Naive thymus-derived CD4-positive, alpha-beta T cell (primary cell): ENCODE data around the gene STEAP3. TPM values are rescaled to one million over a fixed set of nuclear protein-coding genes. Genes with fewer than 3 reads are reported as not detected.

Experiments used
- ATAC-seq: fragments of 150-1000 bp; cut with Tn5 transposase; 2 replicates; pipeline ENCODE4 v1.10.0; 2021; ENCODE audit warnings: mild to moderate bottlenecking, moderate library complexity
- CTCF ChIA-PET: fragments of 350-600 bp; sonication (Branson Sonifier 250); formaldehyde crosslinking; loops from one replicate; lab custom pipeline; 2021; ENCODE audit warnings: antibody characterized with exemption; lab: Charles Lee
- POLR2A ChIA-PET: fragments of 350-600 bp; sonication (Branson Sonifier 250); formaldehyde crosslinking; loops from one replicate; lab custom pipeline; 2021; ENCODE audit warnings: antibody characterized with exemption, inconsistent platforms; lab: Charles Lee
- DNase-seq, 9 donors: peaks; one replicate each; pipeline versions ENCODE4 v3.0.0 to v3.0.0-alpha.2; 2020 to 2022; ENCODE audit warnings: mixed read lengths in 1 of 9
- H3K27ac ChIP-seq: one replicate; pipeline ENCODE4 v1.7.0; 2013; ENCODE audit warnings: mild to moderate bottlenecking, low read depth, low read length, moderate library complexity
- H3K27me3 ChIP-seq, 2 donors: one replicate each; pipeline ENCODE4 v1.7.0; 2013; ENCODE audit warnings: low read length in 2 of 2, mild to moderate bottlenecking in 2 of 2, moderate library complexity in 2 of 2; ENCODE audit not compliant: control insufficient read depth in 2 of 2, insufficient read depth in 2 of 2
- H3K36me3 ChIP-seq, 3 experiments: 1 replicate in 2 of 3; 2 replicates in 1 of 3; pipeline ENCODE4 v1.7.0; 2013; ENCODE audit warnings: low read length in 3 of 3, mild to moderate bottlenecking in 3 of 3, moderate library complexity in 1 of 3; ENCODE audit not compliant: insufficient read depth in 3 of 3, control insufficient read depth in 2 of 3
- H3K4me1 ChIP-seq, 2 donors: one replicate each; pipeline ENCODE4 v1.7.0; 2013; ENCODE audit warnings: low read length in 2 of 2, mild to moderate bottlenecking in 2 of 2, moderate library complexity in 1 of 2; ENCODE audit not compliant: control insufficient read depth in 2 of 2, insufficient read depth in 2 of 2
- H3K4me3 ChIP-seq: 2 replicates; pipeline ENCODE4 v1.7.0; 2013; ENCODE audit warnings: mild to moderate bottlenecking, low read length
- H3K9me3 ChIP-seq, 3 experiments: 1 replicate in 2 of 3; 2 replicates in 1 of 3; pipeline ENCODE4 v1.7.0; 2013; ENCODE audit warnings: low read length in 3 of 3; ENCODE audit not compliant: control insufficient read depth in 2 of 3
- H3K27ac Mint-ChIP-seq, 9 donors: one replicate each; pipeline ENCODE4 v1.8.0; 2020 to 2022; ENCODE audit warnings: mixed read lengths in 9 of 9, mild to moderate bottlenecking in 8 of 9, moderate library complexity in 5 of 9, inconsistent platforms in 2 of 9
- H3K27me3 Mint-ChIP-seq, 5 donors: one replicate each; pipeline ENCODE4 v1.8.0; 2021 to 2022; ENCODE audit warnings: mixed read lengths in 5 of 5, mild to moderate bottlenecking in 1 of 5
- H3K36me3 Mint-ChIP-seq, 5 donors: one replicate each; pipeline ENCODE4 v1.8.0; 2020 to 2022; ENCODE audit warnings: mixed read lengths in 5 of 5, mild to moderate bottlenecking in 3 of 5, inconsistent platforms in 1 of 5
- H3K4me1 Mint-ChIP-seq, 7 donors: one replicate each; pipeline ENCODE4 v1.8.0; 2020 to 2022; ENCODE audit warnings: mixed read lengths in 7 of 7, mild to moderate bottlenecking in 3 of 7, inconsistent platforms in 1 of 7
- H3K4me3 Mint-ChIP-seq, 10 donors: one replicate each; pipeline ENCODE4 v1.8.0; 2020 to 2022; ENCODE audit warnings: mild to moderate bottlenecking in 10 of 10, mixed read lengths in 10 of 10, moderate library complexity in 6 of 10, inconsistent platforms in 2 of 10
- H3K9me3 Mint-ChIP-seq, 11 donors: one replicate each; pipeline ENCODE4 v1.8.0; 2020 to 2022; ENCODE audit warnings: mixed read lengths in 11 of 11, mild to moderate bottlenecking in 4 of 11, inconsistent platforms in 1 of 11, moderate library complexity in 1 of 11
- intact Hi-C, 2 donors: fragments of 100-400 bp; cut with micrococcal nuclease; formaldehyde crosslinking; loops; one replicate each; pipeline ENCODE4 v1.15.1; 2023
- polyA plus RNA-seq, 2 donors: library from polyadenylated mRNA; unstranded; fragments of 300-500 nt; fragmentation: Illumina TruSeq; gene quantifications; one replicate each; pipeline ENCODE4 v1.2.3, GENCODE V29; 2021
- total RNA-seq, 6 experiments: library from RNA in 5 of 6; stranded (reverse) in 5 of 6; gene quantifications; 1 replicate in 5 of 6; 2 replicates in 1 of 6; pipeline ENCODE4 v1.2.3 and lab custom pipeline; 2021 to 2026

The STEAP3 gene
- total and polyA plus RNA-seq, 7 experiments from 2014 or later = 0.10 to 1.9 (median 0.16) TPM; not detected in 2

DNA sequence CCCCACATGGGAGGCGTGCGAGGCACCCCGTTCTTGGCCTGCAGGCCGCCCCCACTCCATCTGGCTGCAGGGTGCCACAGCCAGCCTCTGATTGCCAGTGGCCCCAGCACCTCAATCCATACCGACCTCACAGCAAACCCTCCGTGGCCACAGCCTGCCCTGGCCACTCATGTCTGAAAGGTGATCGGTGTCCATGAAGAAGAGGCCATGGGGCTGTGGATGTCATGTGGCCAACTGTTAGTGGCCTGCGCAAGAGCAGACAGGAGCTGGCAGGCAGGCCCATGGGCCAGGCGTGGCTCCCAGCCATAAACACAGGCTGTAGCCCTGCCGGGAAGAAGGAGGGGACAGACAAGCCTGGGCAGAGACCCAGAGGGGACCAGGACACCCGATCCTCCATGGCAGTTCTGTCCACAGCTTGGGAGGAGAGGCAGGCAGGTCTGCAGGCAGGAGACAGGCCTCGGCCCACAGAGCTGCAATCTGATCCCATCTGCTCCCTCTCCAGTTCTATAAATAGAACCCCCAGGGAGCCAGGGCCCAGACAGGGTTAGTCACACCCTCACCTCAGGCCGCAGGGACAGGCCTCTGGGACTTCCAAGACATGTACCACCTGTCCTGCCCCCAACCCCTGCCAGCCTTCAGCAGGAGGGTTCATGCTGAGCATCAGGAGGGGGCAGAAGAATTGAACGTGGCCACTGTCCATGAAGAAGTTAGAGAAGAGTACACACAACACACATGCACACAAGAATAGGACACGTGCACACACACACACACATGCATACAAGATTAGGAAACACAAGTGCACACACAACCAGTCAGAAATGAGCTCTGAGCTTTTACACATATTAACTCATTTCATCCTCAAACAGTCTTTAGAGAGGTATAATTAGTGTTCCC is 16.9 kb downstream of the STEAP3 start:
- no peaks in the 10 kb centered on the region for H3K9me3 Mint-ChIP-seq
- no peak overlapping the region for H3K4me3 ChIP-seq
- no peaks in the 10 kb centered on the region for H3K4me1 ChIP-seq
- no peak overlapping the region for H3K27ac Mint-ChIP-seq
- no peaks in the 10 kb centered on the region for H3K36me3 Mint-ChIP-seq
- peaks cover 0 to 1% (median 0%) of the 10 kb centered on the region in 7 donors for H3K4me1 Mint-ChIP-seq
- no peaks in the 10 kb centered on the region for H3K27me3 ChIP-seq
- no peaks in the 10 kb centered on the region for H3K9me3 ChIP-seq
- POLR2A ChIA-PET = no interaction called here
- no peak overlapping the region for H3K27ac ChIP-seq
- peaks cover 0 to 6% (median 0%) of the 10 kb centered on the region in 5 donors for H3K27me3 Mint-ChIP-seq
- DNase-seq (no peak), ATAC-seq (no peak)
- no peak overlapping the region for H3K4me3 Mint-ChIP-seq
- intact Hi-C loops = no loop called here
- CTCF ChIA-PET = no interaction called here
- no peaks in the 10 kb centered on the region for H3K36me3 ChIP-seq

DNA sequence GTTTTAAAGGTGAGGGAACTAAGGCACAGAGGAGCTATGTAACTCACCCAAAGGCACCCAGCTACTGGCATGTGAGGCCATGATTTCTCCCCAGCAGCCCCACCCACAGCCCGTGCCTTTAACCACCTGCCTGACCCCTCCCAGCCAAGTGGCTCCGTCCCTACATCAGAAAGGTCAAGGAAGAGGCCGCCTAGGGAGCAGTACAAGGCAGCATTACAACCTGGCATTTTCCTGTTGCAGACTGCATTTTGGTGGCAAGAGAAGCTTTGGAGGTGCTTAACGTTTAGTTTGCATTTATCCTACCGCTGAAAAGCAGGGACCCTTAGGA is 17.5 kb downstream of the STEAP3 start:
- no peaks in the 10 kb centered on the region for H3K4me1 ChIP-seq
- peaks cover 0 to 1% (median 0%) of the 10 kb centered on the region in 7 donors for H3K4me1 Mint-ChIP-seq
- no peaks in the 10 kb centered on the region for H3K27me3 ChIP-seq
- H3K36me3 Mint-ChIP-seq = no peaks in the 10 kb centered on the region
- no peaks in the 10 kb centered on the region for H3K9me3 Mint-ChIP-seq
- H3K27ac ChIP-seq = no peak overlapping the region
- ATAC-seq (no peak), DNase-seq (no peak)
- CTCF ChIA-PET = no interaction called here
- no peaks in the 10 kb centered on the region for H3K9me3 ChIP-seq
- POLR2A ChIA-PET = no interaction called here
- H3K27me3 Mint-ChIP-seq = peaks cover 0 to 6% (median 0%) of the 10 kb centered on the region in 5 donors
- no peak overlapping the region for H3K4me3 Mint-ChIP-seq
- H3K4me3 ChIP-seq = no peak overlapping the region
- no peak overlapping the region for H3K27ac Mint-ChIP-seq
- no peaks in the 10 kb centered on the region for H3K36me3 ChIP-seq
- intact Hi-C loops = no loop called here

DNA sequence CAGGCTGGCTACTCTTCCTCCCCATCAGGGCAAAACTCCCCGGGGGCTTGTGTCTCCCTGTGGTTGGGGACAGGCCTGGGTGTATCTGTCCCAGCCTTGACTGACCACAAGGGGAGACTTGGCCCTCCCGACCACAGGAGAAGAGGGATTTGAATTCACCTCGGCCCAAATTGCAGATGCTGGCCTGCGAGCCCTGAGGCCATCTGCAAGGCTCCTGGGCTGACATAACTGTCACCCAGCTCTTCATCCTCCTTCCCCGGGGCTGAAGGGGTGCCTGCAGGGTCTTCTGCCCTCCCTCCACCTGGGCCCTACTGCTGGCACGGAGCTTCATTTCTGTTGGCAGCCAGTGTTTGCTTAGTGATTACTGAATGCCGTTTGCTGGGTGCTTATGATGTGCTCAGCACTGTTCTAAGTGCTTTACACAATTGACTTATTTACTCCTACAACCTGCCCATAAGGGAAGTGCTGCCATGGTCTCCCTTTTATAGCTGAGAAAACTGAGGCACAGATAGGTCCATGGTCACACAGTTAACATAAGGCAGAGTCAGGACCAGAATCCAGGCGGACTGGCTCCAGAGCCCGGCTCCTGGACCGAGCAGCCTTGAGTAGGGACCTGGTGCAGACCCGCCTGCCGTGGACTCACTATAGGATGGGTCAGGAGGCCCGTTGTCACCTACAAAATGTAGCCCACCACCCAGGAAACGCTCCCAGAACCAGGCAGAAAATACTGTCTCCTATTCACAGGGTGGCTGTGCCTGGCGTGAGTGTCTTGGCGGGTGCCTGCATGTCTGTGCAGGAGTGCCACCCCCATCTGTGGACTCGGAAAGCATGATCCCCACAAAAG is 18.9 kb downstream of the STEAP3 start:
- Mint-ChIP-seq H3K4me1 (no peaks in the 10 kb centered on the region), H3K4me3 (no peak overlapping the region), H3K27ac (no peak overlapping the region), H3K9me3 (no peaks in the 10 kb centered on the region), H3K36me3 (no peaks in the 10 kb centered on the region), H3K27me3 (peaks cover 0 to 6% (median 0%) of the 10 kb centered on the region in 5 donors)
- Histone ChIP-seq H3K36me3 (no peaks in the 10 kb centered on the region), H3K4me1 (no peaks in the 10 kb centered on the region), H3K4me3 (no peak overlapping the region), H3K27me3 (no peaks in the 10 kb centered on the region), H3K27ac (no peak overlapping the region), H3K9me3 (no peaks in the 10 kb centered on the region)
- ATAC-seq (no peak), DNase-seq (no peak)
- intact Hi-C loops = no loop called here
- ChIA-PET POLR2A (no interaction called here), CTCF (no interaction called here)

DNA sequence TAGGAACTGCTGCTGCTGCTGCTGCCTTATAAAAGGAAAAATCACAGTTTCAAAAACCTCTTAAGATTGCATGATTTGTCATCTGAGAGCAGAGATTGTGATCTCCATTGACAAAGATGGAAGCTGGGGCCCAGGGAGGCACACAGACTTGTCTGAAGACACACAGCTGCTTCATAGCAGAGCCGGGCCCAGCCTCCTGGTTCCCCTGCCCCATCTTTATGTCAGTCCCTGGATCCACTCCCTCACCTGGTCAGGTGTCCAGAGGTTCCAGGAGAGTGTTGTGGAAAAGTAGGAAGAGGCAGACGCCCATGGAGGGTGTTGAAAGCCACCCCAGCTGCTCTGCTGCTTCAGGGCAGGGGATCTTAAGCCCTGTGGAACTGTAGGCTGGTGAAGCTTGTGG is 20.0 kb downstream of the STEAP3 start:
- peaks cover 0 to 6% (median 0%) of the 10 kb centered on the region in 5 donors for H3K27me3 Mint-ChIP-seq
- DNase-seq = no peak
- Histone ChIP-seq H3K9me3 (no peaks in the 10 kb centered on the region), H3K36me3 (no peaks in the 10 kb centered on the region), H3K4me3 (no peak overlapping the region), H3K27me3 (no peaks in the 10 kb centered on the region), H3K27ac (no peak overlapping the region), H3K4me1 (no peaks in the 10 kb centered on the region)
- POLR2A ChIA-PET = interaction anchor here (0.6 kb wide), 1 partner anchor 30 kb away, joined by 12 read pairs; no protein-coding TSS in a partner anchor
- H3K36me3 Mint-ChIP-seq = no peaks in the 10 kb centered on the region
- no peaks in the 10 kb centered on the region for H3K9me3 Mint-ChIP-seq
- H3K4me3 Mint-ChIP-seq = no peak overlapping the region
- intact Hi-C loops = no loop called here
- no peaks in the 10 kb centered on the region for H3K4me1 Mint-ChIP-seq
- no peak overlapping the region for H3K27ac Mint-ChIP-seq
- ATAC-seq = no peak
- CTCF ChIA-PET = interaction anchor here (0.5 kb wide), 1 partner anchor 156 kb away, joined by 5 read pairs; no protein-coding TSS in a partner anchor

DNA sequence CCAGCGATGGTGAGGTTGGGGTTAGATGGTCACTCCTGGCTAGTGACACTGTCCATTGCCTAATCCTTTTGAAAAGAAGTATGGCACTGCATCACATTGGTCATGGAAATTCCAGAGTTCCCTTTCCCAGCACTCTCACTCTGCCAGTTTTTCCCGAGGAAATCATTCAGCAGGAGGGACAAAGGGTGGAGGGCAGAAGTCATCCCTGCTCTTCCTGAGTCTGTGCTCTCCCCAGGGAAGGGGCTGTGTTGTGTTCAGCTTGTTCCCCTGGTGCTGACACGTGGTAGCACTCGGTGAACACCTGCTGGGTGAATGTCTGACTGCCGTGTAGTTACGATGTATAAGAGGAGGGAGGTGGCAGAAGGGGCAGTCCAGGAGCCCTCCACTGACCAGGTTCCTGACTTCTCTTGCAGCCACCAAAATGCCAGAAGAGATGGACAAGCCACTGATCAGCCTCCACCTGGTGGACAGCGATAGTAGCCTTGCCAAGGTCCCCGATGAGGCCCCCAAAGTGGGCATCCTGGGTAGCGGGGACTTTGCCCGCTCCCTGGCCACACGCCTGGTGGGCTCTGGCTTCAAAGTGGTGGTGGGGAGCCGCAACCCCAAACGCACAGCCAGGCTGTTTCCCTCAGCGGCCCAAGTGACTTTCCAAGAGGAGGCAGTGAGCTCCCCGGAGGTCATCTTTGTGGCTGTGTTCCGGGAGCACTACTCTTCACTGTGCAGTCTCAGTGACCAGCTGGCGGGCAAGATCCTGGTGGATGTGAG is 21.6 kb downstream of the STEAP3 start:
- Mint-ChIP-seq H3K4me1 (no peaks in the 10 kb centered on the region), H3K4me3 (no peak overlapping the region), H3K27me3 (peaks cover 0 to 5% (median 0%) of the 10 kb centered on the region in 5 donors), H3K9me3 (no peaks in the 10 kb centered on the region), H3K36me3 (no peaks in the 10 kb centered on the region), H3K27ac (no peak overlapping the region)
- CTCF ChIA-PET = no interaction called here
- DNase-seq (no peak), ATAC-seq (no peak)
- Histone ChIP-seq H3K9me3 (no peaks in the 10 kb centered on the region), H3K27me3 (no peaks in the 10 kb centered on the region), H3K4me3 (no peak overlapping the region), H3K27ac (no peak overlapping the region), H3K36me3 (no peaks in the 10 kb centered on the region), H3K4me1 (no peaks in the 10 kb centered on the region)
- intact Hi-C loops = no loop called here
- POLR2A ChIA-PET = interaction anchor here (0.6 kb wide), 1 partner anchor 23 kb away, joined by 3 read pairs; no protein-coding TSS in a partner anchor

DNA sequence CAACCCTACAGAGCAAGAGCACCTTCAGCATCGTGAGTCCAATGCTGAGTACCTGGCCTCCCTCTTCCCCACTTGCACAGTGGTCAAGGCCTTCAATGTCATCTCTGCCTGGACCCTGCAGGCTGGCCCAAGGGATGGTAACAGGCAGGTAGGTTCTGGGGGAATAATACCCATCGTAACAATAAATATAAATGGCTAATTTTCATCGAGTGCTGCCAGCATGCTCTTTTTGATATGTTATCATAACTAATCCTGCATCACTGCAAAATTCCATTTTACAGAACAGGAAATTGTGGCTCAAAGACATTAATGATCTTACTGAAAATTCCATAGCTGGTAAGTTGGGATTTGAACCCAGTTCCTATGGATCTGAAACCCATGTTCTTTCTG is 22.2 kb downstream of the STEAP3 start:
- no peaks in the 10 kb centered on the region for H3K9me3 Mint-ChIP-seq

More for the DNA sequence above, 22.2 kb downstream of the STEAP3 start:
- Mint-ChIP-seq H3K27me3 (no peaks in the 10 kb centered on the region), H3K4me1 (no peaks in the 10 kb centered on the region), H3K4me3 (no peak overlapping the region), H3K36me3 (no peaks in the 10 kb centered on the region), H3K27ac (no peak overlapping the region)
- Histone ChIP-seq H3K27me3 (no peaks in the 10 kb centered on the region), H3K4me3 (no peak overlapping the region), H3K36me3 (no peaks in the 10 kb centered on the region), H3K27ac (no peak overlapping the region), H3K4me1 (no peaks in the 10 kb centered on the region), H3K9me3 (no peaks in the 10 kb centered on the region)
- CTCF ChIA-PET = no interaction called here
- intact Hi-C loops = no loop called here
- DNase-seq (no peak), ATAC-seq (no peak)
- POLR2A ChIA-PET = no interaction called here
